ENCODE measurements around the gene KLHDC8B. TPM values are rescaled to one million over a fixed set of nuclear protein-coding genes. Genes with fewer than 3 reads are reported as not detected.

The KLHDC8B gene
- total RNA-seq, 1 experiment from 2014 or later = 21.5 TPM

DNA sequence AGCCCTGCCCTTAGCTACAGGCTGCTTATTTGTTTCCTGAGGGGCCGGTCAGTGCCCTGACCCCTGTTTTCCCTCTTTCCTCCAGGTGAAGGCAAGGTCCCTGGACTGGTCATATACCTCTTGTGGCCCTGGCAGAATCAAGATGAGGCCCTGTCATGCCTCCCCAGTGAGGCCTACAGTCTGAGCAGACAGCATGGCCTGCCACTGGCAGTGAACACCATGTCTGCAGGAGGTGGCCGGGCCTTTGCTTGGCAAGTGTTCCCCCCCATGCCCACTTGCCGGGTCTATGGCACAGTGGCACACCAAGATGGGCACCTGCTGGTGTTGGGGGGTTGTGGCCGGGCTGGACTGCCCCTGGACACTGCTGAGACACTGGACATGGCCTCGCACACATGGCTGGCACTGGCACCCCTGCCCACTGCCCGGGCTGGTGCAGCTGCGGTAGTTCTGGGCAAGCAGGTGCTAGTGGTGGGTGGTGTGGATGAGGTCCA, 1.2 kb downstream of the KLHDC8B start:
- no peak for ATAC-seq
- CTCF ChIA-PET = no interaction called here
- no peaks in the 10 kb centered on the region for H3K36me3 Mint-ChIP-seq
- H3K9me3 Mint-ChIP-seq = no peaks in the 10 kb centered on the region
- TF ChIP-seq NFYB (CRISPR knock-in tag; conservative IDR thresholded peaks at IDR 0.05; ENCODE audit: low read depth) (no peak), SMAD4 (CRISPR knock-in tag; IDR thresholded peaks at IDR 0.05) (no peak), PRRX2 (CRISPR knock-in tag; IDR thresholded peaks at IDR 0.05) (no peak), ZNF317 (CRISPR knock-in tag; IDR thresholded peaks at IDR 0.05; ENCODE audit: borderline replicate concordance, low read depth) (no peak), TCF7 (CRISPR knock-in tag; IDR thresholded peaks at IDR 0.05; ENCODE audit: low read depth) (no peak), NR3C1 (CRISPR knock-in tag; conservative IDR thresholded peaks at IDR 0.05; ENCODE audit: low read depth) (no peak), USF2 (CRISPR knock-in tag; IDR thresholded peaks at IDR 0.05) (no peak), SOX15 (CRISPR knock-in tag; IDR thresholded peaks at IDR 0.05) (no peak), ZNF263 (CRISPR knock-in tag; IDR thresholded peaks at IDR 0.05; ENCODE audit: low read depth) (no peak), STAT6 (CRISPR knock-in tag; conservative IDR thresholded peaks at IDR 0.05; ENCODE audit: low read depth) (no peak), EMX1 (CRISPR knock-in tag; IDR thresholded peaks at IDR 0.05) (no peak), ZNF423 (CRISPR knock-in tag; IDR thresholded peaks at IDR 0.05) (no peak)
- H3K27ac Mint-ChIP-seq = no peak overlapping the region
- H3K4me3 Mint-ChIP-seq = peak overlapping the region; percentile 82
- H3K4me1 Mint-ChIP-seq = peaks cover 20% of the 10 kb centered on the region
- H3K27me3 Mint-ChIP-seq (ENCODE audit: low read depth) = peaks cover 14% of the 10 kb centered on the region
- POLR2A ChIA-PET = no interaction called here
- DNase-seq (ENCODE audit: low spot score) = no peak

DNA sequence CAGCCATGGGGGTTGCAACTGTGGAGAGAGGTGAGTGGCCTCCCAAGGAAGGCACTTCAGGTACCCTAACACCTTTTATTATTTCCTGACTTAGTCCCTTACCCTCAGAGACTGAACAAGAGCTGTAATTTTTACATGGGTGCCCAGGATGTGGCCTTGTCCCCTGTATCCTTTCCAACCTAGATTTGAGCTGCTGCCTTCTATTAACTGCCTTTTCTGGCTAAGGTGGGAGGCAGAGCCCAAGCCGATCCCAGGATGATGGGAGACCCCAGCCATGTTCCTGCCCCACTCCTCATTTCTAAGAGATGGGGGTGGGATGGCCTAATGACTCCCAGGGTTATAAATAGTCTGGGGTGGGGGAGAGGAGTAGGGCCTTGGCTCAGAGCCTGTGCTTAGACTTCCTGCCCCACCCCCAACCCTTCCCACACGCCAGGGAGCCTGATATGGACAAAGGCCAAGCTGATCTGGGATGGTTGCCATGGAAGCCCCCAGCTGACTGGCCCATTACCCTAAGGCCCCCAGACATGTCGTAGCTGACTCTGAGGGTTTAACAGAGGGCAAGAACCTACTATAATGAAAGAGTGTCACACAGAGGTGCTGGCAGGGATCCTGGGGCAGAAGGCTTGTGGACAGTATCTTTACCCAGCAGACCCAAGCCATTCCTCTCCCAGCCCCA, 1.9 kb downstream of the KLHDC8B start:
- peaks cover 20% of the 10 kb centered on the region for H3K4me1 Mint-ChIP-seq
- no peaks in the 10 kb centered on the region for H3K9me3 Mint-ChIP-seq
- no peak overlapping the region for H3K4me3 Mint-ChIP-seq
- no peaks in the 10 kb centered on the region for H3K36me3 Mint-ChIP-seq
- no peak overlapping the region for H3K27ac Mint-ChIP-seq
- DNase-seq (ENCODE audit: low spot score) (peak; percentile 48), ATAC-seq (peak; percentile 8)
- CTCF ChIA-PET = interaction anchor here (0.8 kb wide), 1 partner anchor 276 kb away, joined by 3 read pairs; no protein-coding TSS in a partner anchor
- H3K27me3 Mint-ChIP-seq (ENCODE audit: low read depth) = peaks cover 9% of the 10 kb centered on the region; the same call in 1 of the 2 replicates
- POLR2A ChIA-PET = no interaction called here
- TF ChIP-seq ZMAT4 (CRISPR knock-in tag; IDR thresholded peaks at IDR 0.05) = no peak
- no peak for TF ChIP-seq PREB (CRISPR knock-in tag; IDR thresholded peaks at IDR 0.05; ENCODE audit: borderline replicate concordance)
- no peak for TF ChIP-seq SOX15 (CRISPR knock-in tag; IDR thresholded peaks at IDR 0.05)
- no peak for TF ChIP-seq CDX4 (CRISPR knock-in tag; IDR thresholded peaks at IDR 0.05; ENCODE audit: borderline replicate concordance)
- TF ChIP-seq, protein P1, sequence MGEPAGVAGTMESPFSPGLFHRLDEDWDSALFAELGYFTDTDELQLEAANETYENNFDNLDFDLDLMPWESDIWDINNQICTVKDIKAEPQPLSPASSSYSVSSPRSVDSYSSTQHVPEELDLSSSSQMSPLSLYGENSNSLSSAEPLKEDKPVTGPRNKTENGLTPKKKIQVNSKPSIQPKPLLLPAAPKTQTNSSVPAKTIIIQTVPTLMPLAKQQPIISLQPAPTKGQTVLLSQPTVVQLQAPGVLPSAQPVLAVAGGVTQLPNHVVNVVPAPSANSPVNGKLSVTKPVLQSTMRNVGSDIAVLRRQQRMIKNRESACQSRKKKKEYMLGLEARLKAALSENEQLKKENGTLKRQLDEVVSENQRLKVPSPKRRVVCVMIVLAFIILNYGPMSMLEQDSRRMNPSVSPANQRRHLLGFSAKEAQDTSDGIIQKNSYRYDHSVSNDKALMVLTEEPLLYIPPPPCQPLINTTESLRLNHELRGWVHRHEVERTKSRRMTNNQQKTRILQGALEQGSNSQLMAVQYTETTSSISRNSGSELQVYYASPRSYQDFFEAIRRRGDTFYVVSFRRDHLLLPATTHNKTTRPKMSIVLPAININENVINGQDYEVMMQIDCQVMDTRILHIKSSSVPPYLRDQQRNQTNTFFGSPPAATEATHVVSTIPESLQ (CRISPR knock-in tag; IDR thresholded peaks at IDR 0.05) = no peak
- TF ChIP-seq GRHL2 (CRISPR knock-in tag; IDR thresholded peaks at IDR 0.05; ENCODE audit: insufficient replicate concordance, severe bottlenecking) = no peak
- TF ChIP-seq CTCF (IDR thresholded peaks at IDR 0.05) = no peak
- TF ChIP-seq ETV6 (CRISPR knock-in tag; IDR thresholded peaks at IDR 0.05) = no peak
- TF ChIP-seq, protein P2, sequence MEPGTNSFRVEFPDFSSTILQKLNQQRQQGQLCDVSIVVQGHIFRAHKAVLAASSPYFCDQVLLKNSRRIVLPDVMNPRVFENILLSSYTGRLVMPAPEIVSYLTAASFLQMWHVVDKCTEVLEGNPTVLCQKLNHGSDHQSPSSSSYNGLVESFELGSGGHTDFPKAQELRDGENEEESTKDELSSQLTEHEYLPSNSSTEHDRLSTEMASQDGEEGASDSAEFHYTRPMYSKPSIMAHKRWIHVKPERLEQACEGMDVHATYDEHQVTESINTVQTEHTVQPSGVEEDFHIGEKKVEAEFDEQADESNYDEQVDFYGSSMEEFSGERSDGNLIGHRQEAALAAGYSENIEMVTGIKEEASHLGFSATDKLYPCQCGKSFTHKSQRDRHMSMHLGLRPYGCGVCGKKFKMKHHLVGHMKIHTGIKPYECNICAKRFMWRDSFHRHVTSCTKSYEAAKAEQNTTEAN (CRISPR knock-in tag; IDR thresholded peaks at IDR 0.05) = no peak
- TF ChIP-seq GTF2I (CRISPR knock-in tag; conservative IDR thresholded peaks at IDR 0.05) = no peak
- TF ChIP-seq CREM (CRISPR knock-in tag; IDR thresholded peaks at IDR 0.05) = no peak
